Amygdala (tissue), 56 donors: ENCODE results near the gene MGA.

Source experiments
- DNase-seq, 56 donors: peaks; one replicate each; lab custom pipeline; 2025; lab: John Stamatoyannopoulos, UW

MGA gene

GRCh38 chr15:41656188-41656587 is 4.0 kb upstream of the MGA start:
- DNase-seq, result no peak

DNA sequence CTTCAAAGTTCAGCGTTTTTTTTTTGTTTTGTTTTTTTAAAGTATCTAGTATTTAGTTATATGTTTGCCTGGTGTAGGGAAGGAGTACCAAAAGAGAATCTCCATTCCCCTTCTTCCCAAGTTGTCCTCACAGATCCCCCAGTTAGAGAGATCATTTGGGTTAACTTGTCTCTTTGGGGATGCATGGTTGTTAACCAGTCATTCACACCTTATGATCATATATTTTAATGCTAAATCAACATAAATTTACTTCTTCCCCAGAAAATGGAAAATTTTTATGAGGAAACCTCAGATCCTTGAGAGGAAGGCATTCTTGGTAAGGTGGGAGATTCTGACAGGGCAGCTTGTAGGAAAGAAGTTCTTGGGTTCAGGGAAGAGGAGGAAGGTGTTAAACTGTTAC is 1.5 kb upstream of the MGA start:
- DNase-seq, result no peak

GRCh38 chr15:41659190-41659589 is 1.0 kb upstream of the MGA start:
- no peak for DNase-seq

GRCh38 chr15:41659855-41660234 is 360 bp upstream of the MGA start:
- peak in 2 of 56 donors; percentile 19 to 22 for DNase-seq

- DNase-seq, result peak in 1 of 56 donors; percentile 15
Observed at GRCh38 chr15:41661078-41661517, 893 bp downstream of the MGA start.

DNA sequence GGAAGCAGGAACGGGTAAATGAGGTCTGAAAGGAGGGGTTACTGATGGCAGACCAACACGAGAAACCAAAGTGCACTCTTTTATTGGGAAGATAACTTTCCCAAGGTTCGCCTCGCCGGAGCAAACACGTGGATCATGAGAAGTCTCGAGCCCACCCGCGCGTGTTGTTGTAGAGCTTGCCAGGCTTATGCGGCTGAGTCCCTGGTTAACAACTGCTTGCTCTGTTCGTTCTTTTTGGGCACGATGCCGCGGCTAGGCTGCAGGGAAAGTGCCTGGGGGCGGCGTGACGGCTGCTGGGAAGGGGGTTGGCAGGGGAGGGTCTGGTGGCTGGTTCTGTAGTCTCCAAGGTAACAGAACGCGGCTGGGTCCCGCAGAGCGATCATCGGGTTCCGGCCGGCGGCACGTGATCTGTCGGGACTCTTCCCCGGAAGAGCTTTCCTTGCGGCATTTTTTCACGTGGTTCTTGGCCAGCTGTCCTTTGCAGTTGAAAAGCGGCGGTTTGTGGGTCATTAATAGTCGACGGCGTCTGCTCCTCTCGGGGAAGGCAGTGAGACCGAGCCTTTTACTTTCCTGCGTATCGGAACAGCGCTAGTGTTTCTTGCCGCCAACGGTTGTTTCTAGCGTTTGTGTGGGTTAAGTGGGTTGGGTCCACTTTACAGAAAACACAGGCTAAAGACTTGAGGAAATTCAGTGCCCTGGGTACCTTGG is 1.5 kb downstream of the MGA start:
- peak; percentile 19 to 93 (median 80) for DNase-seq

DNA sequence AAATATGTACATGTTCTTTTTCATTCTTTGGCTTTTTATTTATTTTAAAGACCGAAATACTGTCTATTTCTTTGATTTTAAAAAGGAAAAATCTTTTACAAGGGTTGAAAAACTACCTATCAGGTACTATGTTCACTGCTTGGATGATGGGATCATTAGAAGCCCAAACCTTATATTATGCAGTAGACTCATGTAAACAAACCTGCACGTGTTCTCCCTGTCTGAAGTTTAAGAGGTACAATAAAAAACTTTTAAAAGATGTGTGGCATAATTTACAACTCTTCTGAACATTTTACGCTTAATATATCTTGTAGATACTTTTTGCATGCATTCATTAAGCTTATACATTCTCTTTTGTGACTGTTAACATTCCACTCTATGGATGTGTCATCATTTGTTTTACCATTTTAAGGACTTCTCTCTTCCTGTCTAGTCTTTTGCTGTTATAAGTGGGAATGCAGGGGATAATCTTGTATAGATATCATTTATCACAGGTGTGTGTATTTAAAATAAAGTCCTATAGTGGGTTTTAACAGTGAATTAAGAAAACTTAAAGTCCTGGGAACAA is 6.2 kb downstream of the MGA start:
- DNase-seq, result no peak

DNA sequence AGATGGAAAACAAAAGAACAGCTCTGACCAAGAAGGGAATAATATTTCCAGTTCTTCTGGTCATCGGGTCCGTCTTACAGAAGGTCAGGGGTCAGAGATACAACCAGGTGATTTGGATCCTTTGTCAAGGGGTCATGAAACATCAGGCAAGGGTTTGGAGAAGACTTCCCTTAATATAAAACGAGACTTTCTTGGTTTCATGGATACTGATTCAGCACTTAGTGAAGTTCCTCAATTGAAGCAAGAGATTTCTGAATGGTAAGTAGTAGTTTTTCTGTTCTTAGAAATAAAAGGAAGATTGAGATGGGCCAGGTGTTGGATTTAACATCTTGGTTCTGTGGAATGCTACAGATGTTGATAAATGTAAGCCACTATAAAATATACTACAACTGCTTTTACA is 9.5 kb downstream of the MGA start:
- DNase-seq, result no peak

DNA sequence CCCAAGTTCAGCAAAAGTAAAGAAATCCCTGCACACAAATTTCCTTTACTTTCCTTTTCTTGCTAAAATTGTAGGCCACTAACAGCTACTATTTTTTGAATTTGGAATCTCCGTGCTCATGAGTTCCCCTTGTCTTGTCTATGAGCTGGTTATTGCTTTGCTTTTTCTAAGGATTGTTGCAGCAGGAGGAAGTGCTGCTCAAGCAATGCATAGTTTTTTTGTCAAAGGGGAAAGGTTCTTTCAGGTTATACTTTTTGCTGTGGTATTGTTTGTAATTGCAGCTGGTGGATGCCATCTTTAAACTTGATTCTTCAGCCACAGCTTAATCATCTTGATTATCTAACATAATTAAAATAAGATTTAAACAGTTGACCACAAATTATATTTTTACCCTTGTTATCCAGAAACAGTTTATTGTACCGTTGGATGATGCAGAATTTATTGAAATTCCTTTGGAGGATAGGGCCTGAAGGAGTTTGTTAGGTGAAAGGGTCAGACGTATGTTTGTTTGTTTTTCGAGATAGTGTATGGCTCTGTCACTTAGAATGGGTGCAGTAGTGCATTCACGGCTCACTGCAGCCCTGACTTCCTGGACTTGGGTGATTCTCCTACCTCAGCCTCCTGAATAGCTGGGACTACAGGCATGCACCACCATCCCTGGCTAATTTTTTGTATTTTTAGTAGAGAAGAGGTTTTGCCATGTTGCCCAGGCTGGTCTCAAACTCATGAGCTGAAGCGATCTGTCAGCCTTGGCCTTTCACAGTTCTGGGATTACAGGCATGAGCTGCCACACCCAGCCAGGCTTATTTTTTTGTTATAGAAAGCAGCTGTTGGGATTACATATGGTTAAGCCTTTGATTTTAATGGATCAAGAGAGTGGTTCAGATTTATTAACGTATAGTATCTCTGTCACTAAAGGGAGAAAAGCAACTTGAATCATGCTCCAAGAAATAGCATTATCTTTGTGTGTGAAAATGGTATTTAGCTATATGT is 11.7 kb downstream of the MGA start:
- DNase-seq, result no peak

GRCh38 chr15:41675337-41675736 is 15.1 kb downstream of the MGA start:
- no peak for DNase-seq

GRCh38 chr15:41678742-41679141 is 18.5 kb downstream of the MGA start:
- no peak for DNase-seq

DNA sequence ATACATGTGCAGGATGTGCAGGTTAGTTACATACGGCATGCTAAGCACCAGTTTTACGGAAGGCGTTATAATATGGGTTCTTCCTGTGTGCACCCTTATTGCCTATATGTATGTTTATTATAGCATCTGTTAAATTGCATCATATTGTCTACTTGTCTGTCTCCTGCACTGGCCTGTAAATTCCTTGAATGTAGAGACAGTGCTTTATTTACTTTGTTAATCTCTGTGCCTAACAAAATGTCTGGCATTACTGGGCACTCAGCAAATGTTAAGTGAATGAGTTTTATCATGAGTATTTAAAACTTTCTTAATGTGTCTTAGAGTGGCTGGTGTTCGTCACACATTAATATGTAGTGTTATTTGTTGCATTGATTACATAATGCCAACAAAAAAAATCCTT is 23.8 kb downstream of the MGA start:
- DNase-seq, result no peak

DNA sequence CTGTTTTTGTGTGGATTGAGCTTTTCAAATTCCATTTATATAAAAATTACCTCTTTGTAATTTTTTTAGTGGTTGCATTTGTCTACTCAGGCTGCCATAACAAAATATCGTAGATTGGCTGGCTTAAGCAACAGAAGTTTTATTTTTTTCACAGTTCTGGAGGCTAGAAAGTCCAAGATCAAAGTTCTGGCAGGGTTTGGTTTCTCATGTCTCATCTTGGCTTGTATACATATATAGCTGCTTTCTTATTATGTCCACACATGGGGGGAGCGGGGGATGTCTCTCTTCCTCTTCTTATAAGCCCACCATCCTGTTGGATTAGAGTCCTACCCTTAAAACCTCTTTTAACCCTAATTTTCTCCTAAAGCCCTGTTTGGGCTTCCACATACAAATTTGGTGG is 28.5 kb downstream of the MGA start:
- no peak for DNase-seq

GRCh38 chr15:41689083-41689482 is 28.9 kb downstream of the MGA start:
- no peak for DNase-seq

DNA sequence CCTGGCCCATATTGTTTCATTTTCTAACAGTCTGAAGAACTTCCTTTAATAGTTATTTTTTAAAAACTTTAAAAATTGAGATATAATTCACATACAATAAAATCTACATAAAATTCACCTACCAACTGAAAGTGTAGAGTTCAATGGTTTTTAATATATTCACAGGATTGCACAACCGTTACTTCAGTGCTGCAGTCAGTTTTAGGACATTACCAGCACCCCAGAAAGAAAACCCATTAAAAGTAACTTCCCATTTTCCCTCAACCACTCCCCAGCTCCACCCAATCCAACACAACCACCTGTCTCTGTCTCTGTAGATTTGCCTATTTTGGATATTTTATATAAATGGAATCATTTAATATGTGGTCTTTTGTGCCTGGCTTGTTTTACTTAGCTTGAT is 29.6 kb downstream of the MGA start:
- DNase-seq, result no peak

DNA sequence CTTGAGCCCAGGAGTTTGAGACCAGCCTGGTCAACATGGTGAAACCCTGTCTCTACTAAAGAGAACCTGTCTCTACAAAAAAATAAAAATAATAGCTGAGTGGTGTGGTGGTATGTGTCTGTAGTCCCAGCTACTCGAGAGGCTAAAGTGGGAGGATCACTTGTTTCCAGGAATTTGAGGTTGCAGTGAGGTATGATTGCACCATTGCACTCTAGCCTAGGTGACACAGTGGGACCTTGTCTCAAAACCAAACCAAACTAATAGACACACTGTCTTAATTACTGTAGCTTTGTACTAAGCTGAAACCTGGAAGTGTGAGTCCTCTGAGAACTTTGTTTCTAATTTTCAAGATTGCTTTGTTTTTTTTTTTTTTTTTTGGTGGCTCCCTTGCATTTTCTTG is 30.4 kb downstream of the MGA start:
- no peak for DNase-seq

- DNase-seq, result no peak
Observed at GRCh38 chr15:41691471-41691870, 31.3 kb downstream of the MGA start.

DNA sequence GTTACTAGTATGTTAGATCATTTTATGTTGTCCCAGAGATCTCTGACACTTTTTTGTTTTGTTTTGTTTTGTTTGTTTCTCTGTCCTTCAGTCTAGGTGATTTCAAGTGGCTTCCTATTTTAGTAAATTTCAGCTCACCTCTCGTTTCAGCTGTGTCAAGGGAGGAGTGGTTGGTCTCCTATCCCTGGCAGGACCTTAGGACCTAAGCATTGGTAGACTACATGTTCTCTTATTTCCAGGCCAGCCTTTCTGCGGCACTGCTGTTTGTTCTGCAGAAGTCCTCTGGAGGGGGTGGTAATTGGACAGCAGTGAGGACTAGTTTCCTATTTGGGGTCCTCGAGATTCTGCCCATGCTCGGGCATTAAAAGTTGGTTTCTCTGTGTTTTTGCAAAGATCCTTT is 31.8 kb downstream of the MGA start:
- DNase-seq, result no peak

DNA sequence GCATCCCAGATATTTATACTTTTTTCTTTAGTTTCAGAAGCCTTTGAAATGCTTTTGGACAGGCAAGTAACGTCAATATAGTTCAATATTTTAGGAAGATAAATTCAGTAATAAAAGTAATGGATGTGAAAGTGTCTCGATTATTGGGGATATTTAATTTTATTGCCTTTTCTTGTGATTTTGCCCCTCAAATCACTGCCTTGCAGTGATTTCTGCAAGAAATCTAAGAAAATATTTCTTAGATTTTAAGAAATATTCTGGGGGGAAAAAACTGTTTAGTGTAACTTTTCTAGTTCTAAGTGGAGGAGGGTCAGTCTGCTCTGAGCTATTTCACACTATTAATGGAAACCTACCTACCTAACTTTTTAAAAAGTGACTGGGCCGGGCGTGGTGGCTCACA is 33.6 kb downstream of the MGA start:
- DNase-seq, result no peak

DNA sequence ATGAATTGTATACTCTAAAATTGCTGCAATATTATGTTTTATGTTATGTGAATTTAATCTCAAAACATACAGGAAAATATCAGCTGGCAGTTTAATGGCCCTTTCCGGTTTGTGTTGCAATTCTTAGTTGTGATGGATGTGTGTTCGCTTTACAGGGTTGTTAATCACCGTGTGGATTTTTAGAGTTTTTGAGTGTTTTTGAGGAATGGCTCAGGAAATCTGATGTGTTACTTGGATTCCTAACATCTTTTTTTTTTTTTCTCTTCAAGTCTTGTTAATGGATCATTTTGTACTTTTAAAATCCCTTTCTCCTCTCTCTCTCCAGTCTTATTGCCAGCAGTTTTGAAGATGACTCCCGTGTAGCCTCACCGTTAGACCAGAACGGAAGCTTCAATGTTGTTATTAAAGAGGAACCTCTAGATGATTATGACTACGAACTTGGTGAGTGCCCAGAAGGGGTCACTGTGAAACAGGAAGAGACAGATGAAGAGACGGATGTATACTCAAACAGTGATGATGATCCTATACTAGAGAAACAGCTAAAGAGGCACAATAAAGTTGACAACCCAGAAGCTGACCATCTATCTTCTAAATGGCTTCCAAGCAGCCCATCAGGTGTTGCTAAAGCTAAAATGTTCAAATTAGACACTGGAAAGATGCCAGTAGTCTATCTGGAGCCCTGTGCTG is 35.7 kb downstream of the MGA start:
- peak in 4 of 56 donors; percentile 3 to 39 (median 8) for DNase-seq

DNA sequence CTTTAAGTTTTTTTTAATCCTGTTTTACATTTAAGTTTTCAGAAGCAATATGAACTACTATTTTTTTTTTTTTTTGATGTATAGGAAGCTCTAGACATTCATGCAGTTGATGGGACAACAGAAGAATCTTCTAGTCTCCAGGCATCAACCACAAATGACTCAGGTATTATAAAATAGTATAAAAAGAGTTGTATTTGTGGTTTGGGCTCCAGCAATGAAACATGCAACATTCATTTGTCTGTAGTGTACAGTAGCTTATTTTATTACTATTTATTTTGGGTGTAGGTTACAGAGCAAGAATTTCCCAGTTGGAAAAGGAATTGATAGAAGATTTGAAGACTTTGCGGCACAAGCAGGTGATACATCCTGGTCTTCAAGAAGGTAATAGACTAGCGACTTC is 38.6 kb downstream of the MGA start:
- DNase-seq, result no peak
